H9 (cell line): Measurements from ENCODE around the gene MYO18B. TPM values are rescaled to one million over a fixed set of nuclear protein-coding genes. Genes with fewer than 3 reads are reported as not detected.
A peak's percentile ranks its signal among the peaks of the same experiment; 100 is the strongest.

ENCODE experiments used
- DNase-seq: peaks from one replicate; pipeline ENCODE4 v3.0.0-alpha.2; 2017
- H2AFZ ChIP-seq: one replicate; pipeline ENCODE4 v1.6.1; 2013; ENCODE audit warnings: mild to moderate bottlenecking, low read length, control low read depth, moderate library complexity
- H2AK5ac ChIP-seq: 2 replicates; pipeline ENCODE4 v1.6.1; 2013; ENCODE audit warnings: low read length, control low read depth, mixed read lengths; ENCODE audit not compliant: insufficient read length
- H2BK120ac ChIP-seq: one replicate; pipeline ENCODE4 v1.6.1; 2013; ENCODE audit warnings: low read depth, mild to moderate bottlenecking, low read length, control low read depth, inconsistent platforms; ENCODE audit not compliant: poor library complexity, severe bottlenecking
- H2BK12ac ChIP-seq: 2 replicates; pipeline ENCODE4 v1.6.1; 2013; ENCODE audit warnings: low read length, control low read depth, mixed read lengths, low read depth; ENCODE audit not compliant: insufficient read length
- H2BK15ac ChIP-seq: 2 replicates; pipeline ENCODE4 v1.6.1; 2013; ENCODE audit warnings: low read depth, low read length, control low read depth
- H2BK20ac ChIP-seq: one replicate; pipeline ENCODE4 v1.6.1; 2013; ENCODE audit warnings: low read depth, mild to moderate bottlenecking, low read length, control low read depth, inconsistent platforms; ENCODE audit not compliant: poor library complexity, severe bottlenecking
- H2BK5ac ChIP-seq: 2 replicates; pipeline ENCODE4 v1.6.1; 2013; ENCODE audit warnings: low read length, control low read depth, mixed read lengths; ENCODE audit not compliant: insufficient read length
- H3K14ac ChIP-seq: 2 replicates; pipeline ENCODE4 v1.6.1; 2013; ENCODE audit warnings: low read length, control low read depth; ENCODE audit not compliant: insufficient read depth
- H3K18ac ChIP-seq: 2 replicates; pipeline ENCODE4 v1.6.1; 2013; ENCODE audit warnings: low read depth, mild to moderate bottlenecking, mixed read lengths, low read length, control low read depth; ENCODE audit not compliant: insufficient read length
- H3K23ac ChIP-seq: 2 replicates; pipeline ENCODE4 v1.6.1; 2013; ENCODE audit warnings: low read length, control low read depth, mixed read lengths, low read depth; ENCODE audit not compliant: insufficient read length
- H3K23me2 ChIP-seq: 2 replicates; pipeline ENCODE4 v1.6.1; 2013; ENCODE audit warnings: low read depth, mild to moderate bottlenecking, mixed read lengths, low read length, control low read depth; ENCODE audit not compliant: insufficient read length, poor library complexity, severe bottlenecking
- H3K27ac ChIP-seq: 2 replicates; pipeline ENCODE4 v1.5.1; 2013; ENCODE audit warnings: low read length, control low read depth, mixed read lengths, low read depth; ENCODE audit not compliant: insufficient read length
- H3K27me3 ChIP-seq: 2 replicates; pipeline ENCODE4 v1.6.1; 2013; ENCODE audit warnings: low read length, control low read depth, inconsistent platforms; ENCODE audit not compliant: insufficient read depth
- H3K4ac ChIP-seq: 2 replicates; pipeline ENCODE4 v1.6.1; 2013; ENCODE audit warnings: low read depth, mild to moderate bottlenecking, control low read depth, inconsistent platforms, low read length, moderate library complexity
- H3K4me1 ChIP-seq: 2 replicates; pipeline ENCODE4 v1.6.1; 2013; ENCODE audit warnings: low read length, control low read depth, inconsistent platforms; ENCODE audit not compliant: insufficient read depth
- H3K4me2 ChIP-seq: 2 replicates; pipeline ENCODE4 v1.6.1; 2013; ENCODE audit warnings: low read length, control low read depth, mixed read lengths; ENCODE audit not compliant: insufficient read length, insufficient read depth
- H3K56ac ChIP-seq: 2 replicates; pipeline ENCODE4 v1.6.1; 2013; ENCODE audit warnings: low read depth, mild to moderate bottlenecking, mixed read lengths, low read length, control low read depth; ENCODE audit not compliant: insufficient read length
- H3K79me1 ChIP-seq: 2 replicates; pipeline ENCODE4 v1.6.1; 2013; ENCODE audit warnings: low read depth, mild to moderate bottlenecking, moderate library complexity, low read length, control low read depth, inconsistent platforms; ENCODE audit not compliant: insufficient read depth, poor library complexity, severe bottlenecking
- H3K79me2 ChIP-seq: 2 replicates; pipeline ENCODE4 v1.6.1; 2013; ENCODE audit warnings: low read length, control low read depth, inconsistent platforms; ENCODE audit not compliant: insufficient read depth
- H3K9ac ChIP-seq: 2 replicates; pipeline ENCODE4 v1.6.1; 2013; ENCODE audit warnings: low read length, control low read depth, mixed read lengths; ENCODE audit not compliant: insufficient read length; ENCODE audit errors: extremely low read depth
- H3K9me3 ChIP-seq: one replicate; pipeline ENCODE4 v1.6.1; 2013; ENCODE audit warnings: low read depth, low read length, inconsistent platforms; ENCODE audit not compliant: control insufficient read depth
- H3T11ph ChIP-seq: one replicate; pipeline ENCODE4 v1.6.1; 2013; ENCODE audit warnings: mild to moderate bottlenecking, low read length, control low read depth, inconsistent platforms
- H4K20me1 ChIP-seq: one replicate; pipeline ENCODE4 v1.6.1; 2013; ENCODE audit not compliant: control insufficient read depth, insufficient read length, insufficient read depth
- H4K5ac ChIP-seq: 2 replicates; pipeline ENCODE4 v1.6.1; 2013; ENCODE audit warnings: low read depth, mild to moderate bottlenecking, mixed read lengths, low read length, control low read depth; ENCODE audit not compliant: insufficient read length
- H4K8ac ChIP-seq: replicated peaks from 2 replicates; pipeline ENCODE4 v1.6.1; 2013; ENCODE audit warnings: low read length, control low read depth, mixed read lengths, low read depth; ENCODE audit not compliant: insufficient read length
- H4K91ac ChIP-seq: 2 replicates; pipeline ENCODE4 v1.6.1; 2013; ENCODE audit warnings: low read depth, mild to moderate bottlenecking, moderate library complexity, mixed read lengths, low read length, control low read depth; ENCODE audit not compliant: insufficient read length
- H3K27ac Mint-ChIP-seq, 3 experiments: 2 replicates in 2 of 3; 3 replicates in 1 of 3; pipeline ENCODE4 v1.8.0; 2020 to 2021; ENCODE audit warnings: mixed read lengths in 3 of 3, mild to moderate bottlenecking in 1 of 3, moderate library complexity in 1 of 3
- H3K27me3 Mint-ChIP-seq: 2 replicates; pipeline ENCODE4 v1.8.0; 2021; ENCODE audit warnings: low read depth, mild to moderate bottlenecking, moderate library complexity, mixed read lengths
- H3K36me3 Mint-ChIP-seq, 3 experiments: 2 replicates in 2 of 3; 3 replicates in 1 of 3; pipeline ENCODE4 v1.8.0; 2020 to 2021; ENCODE audit warnings: low read depth in 3 of 3, mixed read lengths in 3 of 3; ENCODE audit not compliant: insufficient read depth in 1 of 3
- H3K4me1 Mint-ChIP-seq, 2 experiments: 2 replicates each; pipeline ENCODE4 v1.8.0; 2020; ENCODE audit warnings: mixed read lengths in 2 of 2
- H3K4me3 Mint-ChIP-seq, 2 experiments: 2 replicates in 1 of 2; 3 replicates in 1 of 2; pipeline ENCODE4 v1.8.0; 2020 to 2021; ENCODE audit warnings: mild to moderate bottlenecking in 2 of 2, mixed read lengths in 2 of 2, moderate library complexity in 1 of 2
- H3K9me3 Mint-ChIP-seq, 2 experiments: 2 replicates in 1 of 2; 3 replicates in 1 of 2; pipeline ENCODE4 v1.8.0; 2020; ENCODE audit warnings: mild to moderate bottlenecking in 2 of 2, mixed read lengths in 2 of 2, moderate library complexity in 1 of 2
- WGBS: extraction: QIAGEN DNeasy Blood & Tissue Kit; methylation state at CpG from one replicate; pipeline ENCODE4 v1.1.7; 2013; ENCODE audit warnings: missing lambda C conversion rate, low lambda C conversion rate, mixed read lengths; ENCODE audit not compliant: insufficient read length; ENCODE audit errors: extremely low coverage; 5-methylcytosine and 5-hydroxymethylcytosine counted together
- total RNA-seq: library from RNA; stranded (reverse); gene quantifications from 2 replicates; pipeline ENCODE4 v1.2.1, GENCODE V29; 2021
- TF ChIP-seq, protein P1 (sequence below): fragments of 200-600 bp; sonication (generic); conservative IDR thresholded peaks from 3 replicates; pipeline ENCODE4 v1.8.0; 2021; ENCODE audit warnings: antibody characterized with exemption, mild to moderate bottlenecking

The MYO18B gene
- total RNA-seq, 1 experiment from 2014 or later: 0.46 TPM

DNA sequence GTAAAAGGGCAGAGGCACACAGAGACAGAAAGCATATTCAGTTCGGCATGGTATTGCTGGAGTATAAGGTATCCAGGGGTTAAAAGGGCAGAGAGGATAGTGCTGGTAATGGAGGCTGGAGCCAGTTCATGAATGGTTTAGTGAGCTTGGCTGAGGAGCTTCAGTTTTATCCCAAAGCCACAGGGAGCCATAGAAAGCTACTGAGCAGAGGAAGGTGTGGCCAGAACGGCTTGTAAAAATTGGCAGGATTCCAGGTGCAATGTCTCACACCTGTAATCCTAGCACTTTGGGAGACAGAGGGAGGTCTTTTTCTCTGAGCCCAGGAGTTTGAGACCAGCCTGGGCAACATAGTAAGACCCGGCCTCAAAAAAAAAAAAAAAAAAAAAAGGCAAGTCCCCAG is 186.1 kb downstream of the MYO18B start:
- peak overlapping the region; percentile 51 for H3K4me2 ChIP-seq

More for the DNA sequence above, 186.1 kb downstream of the MYO18B start:
- Histone ChIP-seq H3K9me3 (no peaks in the 10 kb centered on the region), H3K18ac (peak overlapping the region; percentile 39), H2BK120ac (no peak overlapping the region), H3K4ac (no peak overlapping the region), H3K9ac (no peak overlapping the region), H4K91ac (no peak overlapping the region), H3K27me3 (peaks cover 4% of the 10 kb centered on the region; the same call in 1 of the 2 replicates), H2AK5ac (no peak overlapping the region), H3K23ac (no peak overlapping the region), H3K14ac (no peak overlapping the region), H4K20me1 (no peaks in the 10 kb centered on the region), H3T11ph (no peak overlapping the region), H4K5ac (no peak overlapping the region), H2BK20ac (no peak overlapping the region), H2BK5ac (no peak overlapping the region), H3K79me2 (no peaks in the 10 kb centered on the region), H2BK15ac (no peak overlapping the region), H3K23me2 (no peaks in the 10 kb centered on the region), H3K4me1 (peaks cover 21% of the 10 kb centered on the region), H3K27ac (no peak overlapping the region), H2BK12ac (peak overlapping the region; percentile 45), H2AFZ (no peak overlapping the region), H3K56ac (no peak overlapping the region), H4K8ac (no peak overlapping the region), H3K79me1 (no peaks in the 10 kb centered on the region)
- TF ChIP-seq, protein P1, sequence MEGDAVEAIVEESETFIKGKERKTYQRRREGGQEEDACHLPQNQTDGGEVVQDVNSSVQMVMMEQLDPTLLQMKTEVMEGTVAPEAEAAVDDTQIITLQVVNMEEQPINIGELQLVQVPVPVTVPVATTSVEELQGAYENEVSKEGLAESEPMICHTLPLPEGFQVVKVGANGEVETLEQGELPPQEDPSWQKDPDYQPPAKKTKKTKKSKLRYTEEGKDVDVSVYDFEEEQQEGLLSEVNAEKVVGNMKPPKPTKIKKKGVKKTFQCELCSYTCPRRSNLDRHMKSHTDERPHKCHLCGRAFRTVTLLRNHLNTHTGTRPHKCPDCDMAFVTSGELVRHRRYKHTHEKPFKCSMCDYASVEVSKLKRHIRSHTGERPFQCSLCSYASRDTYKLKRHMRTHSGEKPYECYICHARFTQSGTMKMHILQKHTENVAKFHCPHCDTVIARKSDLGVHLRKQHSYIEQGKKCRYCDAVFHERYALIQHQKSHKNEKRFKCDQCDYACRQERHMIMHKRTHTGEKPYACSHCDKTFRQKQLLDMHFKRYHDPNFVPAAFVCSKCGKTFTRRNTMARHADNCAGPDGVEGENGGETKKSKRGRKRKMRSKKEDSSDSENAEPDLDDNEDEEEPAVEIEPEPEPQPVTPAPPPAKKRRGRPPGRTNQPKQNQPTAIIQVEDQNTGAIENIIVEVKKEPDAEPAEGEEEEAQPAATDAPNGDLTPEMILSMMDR: no peak
- peak overlapping the region; percentile 17 to 87 (median 83) for H3K27ac Mint-ChIP-seq
- peak overlapping the region; percentile 22 to 48 for H3K4me3 Mint-ChIP-seq
- peaks cover 9% of the 10 kb centered on the region for H3K27me3 Mint-ChIP-seq
- peaks cover 67 to 68% of the 10 kb centered on the region in 2 experiments for H3K4me1 Mint-ChIP-seq
- no peaks in the 10 kb centered on the region; a peak in 1 of 7 replicates for H3K36me3 Mint-ChIP-seq
- no CpG with 5 or more reads among the region's 3 CpGs for WGBS
- peaks cover 2 to 4% of the 10 kb centered on the region in 2 experiments; a peak in 1 of 5 replicates for H3K9me3 Mint-ChIP-seq
- DNase-seq: no peak
